ENCODE results near the gene PPM1D.

Gene PPM1D

GRCh38 chr17:60695960-60696359 lies 96.0 kb downstream of the PPM1D start:
- no peak for DNase-seq (ENCODE audit: low read depth in 1 of 2, low spot score in 1 of 2)
- no peak for TF ChIP-seq REST (IDR thresholded peaks at IDR 0.05; ENCODE audit: insufficient replicate concordance, low read depth)
- no peak for TF ChIP-seq POLR2AphosphoS5 (IDR thresholded peaks at IDR 0.05; ENCODE audit: low read depth)
- no peak for TF ChIP-seq GABPA (IDR thresholded peaks at IDR 0.05; ENCODE audit: low read depth)
- no peak for TF ChIP-seq SPI1 (IDR thresholded peaks at IDR 0.05; ENCODE audit: borderline replicate concordance, low read depth)
- no peak for TF ChIP-seq CTCF (IDR thresholded peaks at IDR 0.05; ENCODE audit: insufficient read depth, low read length)
- H3K27ac ChIP-seq (replicated peaks): no peak overlapping the region

GRCh38 chr17:60699090-60699489 lies 99.1 kb downstream of the PPM1D start:
- TF ChIP-seq REST (IDR thresholded peaks at IDR 0.05; ENCODE audit: insufficient replicate concordance, low read depth) (no peak), GABPA (IDR thresholded peaks at IDR 0.05; ENCODE audit: low read depth) (no peak), POLR2AphosphoS5 (IDR thresholded peaks at IDR 0.05; ENCODE audit: low read depth) (no peak), CTCF (IDR thresholded peaks at IDR 0.05; ENCODE audit: insufficient read depth, low read length) (no peak), SPI1 (IDR thresholded peaks at IDR 0.05; ENCODE audit: borderline replicate concordance, low read depth) (no peak)
- no peaks in the 10 kb centered on the region for H3K27me3 ChIP-seq (ENCODE audit: insufficient read depth, poor library complexity, severe bottlenecking)
- no peak for DNase-seq (ENCODE audit: low read depth in 1 of 2, low spot score in 1 of 2)
- H3K4me3 ChIP-seq (replicated peaks; ENCODE audit: insufficient read depth, low read length): no peak overlapping the region
- H3K27ac ChIP-seq (replicated peaks): no peak overlapping the region

More at GRCh38 chr17:60695960-60696359, 96.0 kb downstream of the PPM1D start:
- no peak overlapping the region for H3K4me3 ChIP-seq (replicated peaks; ENCODE audit: insufficient read depth, low read length)
- H3K27me3 ChIP-seq (ENCODE audit: insufficient read depth, poor library complexity, severe bottlenecking): no peaks in the 10 kb centered on the region

GRCh38 chr17:60704170-60704569 lies 104.2 kb downstream of the PPM1D start:
- TF ChIP-seq POLR2AphosphoS5 (IDR thresholded peaks at IDR 0.05; ENCODE audit: low read depth): no peak
- no peak for TF ChIP-seq SPI1 (IDR thresholded peaks at IDR 0.05; ENCODE audit: borderline replicate concordance, low read depth)
- TF ChIP-seq REST (IDR thresholded peaks at IDR 0.05; ENCODE audit: insufficient replicate concordance, low read depth): no peak
- no peak for TF ChIP-seq GABPA (IDR thresholded peaks at IDR 0.05; ENCODE audit: low read depth)
- no peak for TF ChIP-seq CTCF (IDR thresholded peaks at IDR 0.05; ENCODE audit: insufficient read depth, low read length)
- Histone ChIP-seq H3K4me3 (replicated peaks; ENCODE audit: insufficient read depth, low read length) (no peak overlapping the region), H3K27me3 (ENCODE audit: insufficient read depth, poor library complexity, severe bottlenecking) (no peaks in the 10 kb centered on the region), H3K27ac (replicated peaks) (no peak overlapping the region)
- DNase-seq (ENCODE audit: low read depth in 1 of 2, low spot score in 1 of 2): no peak
